IPS-18a (cell line): ENCODE data around the gene KSR2.

Source experiments
- H3K27ac ChIP-seq: one replicate; pipeline ENCODE4 v1.5.1; 2013; ENCODE audit warnings: low read length
- H3K27me3 ChIP-seq: one replicate; pipeline ENCODE4 v1.6.1; 2013; ENCODE audit warnings: mild to moderate bottlenecking, low read length; ENCODE audit not compliant: control insufficient read depth, insufficient read depth
- H3K36me3 ChIP-seq: one replicate; pipeline ENCODE4 v1.6.1; 2013; ENCODE audit warnings: low read depth, low read length; ENCODE audit not compliant: control insufficient read depth
- H3K4me1 ChIP-seq: one replicate; pipeline ENCODE4 v1.6.1; 2013; ENCODE audit warnings: low read depth, low read length; ENCODE audit not compliant: control insufficient read depth
- H3K4me3 ChIP-seq: one replicate; pipeline ENCODE4 v1.5.1; 2013; ENCODE audit warnings: low read length
- H3K9ac ChIP-seq: one replicate; pipeline ENCODE4 v1.6.1; 2013; ENCODE audit warnings: mild to moderate bottlenecking, low read length, moderate library complexity
- H3K9me3 ChIP-seq: one replicate; pipeline ENCODE4 v1.6.1; 2013; ENCODE audit warnings: low read depth, low read length; ENCODE audit not compliant: control insufficient read depth

Gene KSR2

DNA sequence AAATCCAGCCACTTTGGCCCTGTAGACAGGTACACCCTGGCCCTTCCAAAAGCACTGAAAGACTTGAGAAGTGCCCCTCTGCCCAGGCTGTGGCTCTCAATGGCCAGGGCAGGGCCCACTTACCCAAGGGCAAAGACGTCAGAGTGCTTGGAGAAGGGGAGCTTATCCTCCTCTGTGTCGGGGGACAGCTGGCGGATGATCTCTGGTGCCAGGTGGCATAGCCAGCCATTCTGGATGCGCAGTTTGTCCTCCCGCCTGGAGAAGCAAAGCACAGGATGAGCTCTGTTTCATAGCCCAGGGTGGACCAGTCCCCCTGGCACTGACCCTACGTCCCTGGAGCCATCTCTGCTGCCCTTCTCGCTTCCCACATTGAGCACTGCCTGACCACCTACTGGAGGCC, 492.4 kb downstream of the KSR2 start:
- Histone ChIP-seq H3K4me3 (no peak overlapping the region), H3K27ac (no peak overlapping the region), H3K9ac (no peak overlapping the region), H3K36me3 (no peaks in the 10 kb centered on the region), H3K9me3 (no peaks in the 10 kb centered on the region), H3K4me1 (no peaks in the 10 kb centered on the region), H3K27me3 (no peaks in the 10 kb centered on the region)

DNA sequence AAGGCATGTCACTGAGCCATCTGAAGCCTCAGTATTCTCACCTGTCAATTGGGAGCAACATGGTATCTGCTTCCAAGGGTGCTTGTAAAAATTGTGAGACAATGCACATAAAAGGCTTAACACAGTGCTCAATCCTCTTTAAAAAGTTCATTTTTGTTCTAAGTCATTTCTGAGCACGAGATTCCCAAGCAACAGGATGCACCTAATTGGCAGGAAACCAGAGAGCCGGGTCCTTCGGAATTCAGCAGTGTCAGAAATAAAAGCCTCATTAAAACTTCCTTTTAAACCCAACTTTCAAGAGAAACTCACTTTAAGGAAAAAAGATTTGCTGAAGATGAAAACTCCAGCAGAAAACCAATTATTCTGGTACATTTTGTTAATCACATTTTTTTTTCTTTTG, 494.9 kb downstream of the KSR2 start:
- H3K27ac ChIP-seq: no peak overlapping the region
- H3K4me1 ChIP-seq: no peaks in the 10 kb centered on the region
- no peaks in the 10 kb centered on the region for H3K27me3 ChIP-seq
- no peaks in the 10 kb centered on the region for H3K36me3 ChIP-seq
- H3K4me3 ChIP-seq: no peak overlapping the region
- no peaks in the 10 kb centered on the region for H3K9me3 ChIP-seq
- no peak overlapping the region for H3K9ac ChIP-seq

DNA sequence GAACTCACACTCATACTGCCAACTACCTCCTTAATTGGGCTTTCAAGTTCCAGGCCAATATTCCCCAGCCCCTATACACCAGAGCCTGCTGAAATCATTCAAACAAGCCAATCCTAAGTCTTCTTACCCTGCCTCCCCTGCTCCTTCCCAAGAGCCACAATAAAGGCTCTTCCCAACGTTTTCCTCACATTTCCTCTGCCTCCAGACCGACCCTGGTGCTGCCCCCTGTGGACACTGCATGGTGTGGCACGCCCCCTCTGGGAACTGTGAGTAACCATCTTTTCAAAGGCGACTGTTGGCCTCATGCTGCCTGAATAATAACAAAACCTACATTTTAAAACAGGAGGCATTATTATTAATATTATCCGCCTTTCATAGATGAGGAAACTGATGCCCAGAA, 495.8 kb downstream of the KSR2 start:
- H3K9me3 ChIP-seq: no peaks in the 10 kb centered on the region
- H3K4me3 ChIP-seq: no peak overlapping the region
- H3K9ac ChIP-seq: no peak overlapping the region
- no peak overlapping the region for H3K27ac ChIP-seq
- no peaks in the 10 kb centered on the region for H3K4me1 ChIP-seq
- no peaks in the 10 kb centered on the region for H3K27me3 ChIP-seq
- no peaks in the 10 kb centered on the region for H3K36me3 ChIP-seq

DNA sequence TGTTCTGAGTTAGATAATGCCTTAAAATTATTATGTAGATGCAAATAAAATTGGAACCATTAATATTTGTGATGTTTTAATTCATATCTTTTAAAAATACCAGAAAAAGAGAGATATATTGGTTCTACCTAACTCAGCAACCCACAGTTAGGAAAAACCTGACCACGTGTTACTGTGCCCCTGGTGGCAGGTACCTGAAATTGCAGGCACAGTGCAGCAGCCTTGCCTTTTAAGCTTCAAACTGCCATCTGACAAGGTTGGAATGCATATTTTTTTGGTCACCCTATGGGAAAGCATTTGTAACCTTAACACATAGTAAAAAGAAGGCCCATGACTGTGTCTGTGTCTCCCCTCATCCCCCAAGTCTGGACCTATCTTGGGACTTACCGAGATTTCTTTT, 498.0 kb downstream of the KSR2 start:
- Histone ChIP-seq H3K36me3 (no peaks in the 10 kb centered on the region), H3K4me3 (no peak overlapping the region), H3K27me3 (no peaks in the 10 kb centered on the region), H3K27ac (no peak overlapping the region), H3K9me3 (no peaks in the 10 kb centered on the region), H3K4me1 (no peaks in the 10 kb centered on the region), H3K9ac (no peak overlapping the region)

DNA sequence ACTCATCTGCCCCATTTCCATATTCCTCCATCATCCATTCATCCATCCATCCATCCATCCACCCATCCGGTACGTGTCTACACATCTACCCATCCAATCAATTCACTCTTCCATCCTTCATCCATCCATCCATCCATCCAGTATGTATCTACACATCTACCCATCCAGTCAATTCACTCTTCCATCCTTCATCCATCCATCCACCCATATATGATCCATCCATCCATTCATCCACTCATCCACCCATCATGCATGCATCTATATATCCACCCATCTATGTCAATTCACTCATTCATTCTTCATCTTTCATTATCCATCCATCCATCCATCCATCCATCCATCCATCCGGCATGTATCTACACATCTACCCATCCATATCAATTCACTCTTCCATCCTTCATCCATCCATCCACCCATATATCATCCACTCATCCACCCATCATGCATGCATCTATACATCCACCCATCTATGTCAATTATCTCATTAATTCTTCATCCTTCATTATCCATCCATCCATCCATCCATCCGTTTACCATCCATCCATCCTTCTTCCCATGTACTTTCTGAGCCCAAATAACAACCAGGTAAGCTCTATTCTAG, 498.8 kb downstream of the KSR2 start:
- H3K36me3 ChIP-seq: no peaks in the 10 kb centered on the region
- no peaks in the 10 kb centered on the region for H3K9me3 ChIP-seq
- H3K27ac ChIP-seq: no peak overlapping the region
- no peaks in the 10 kb centered on the region for H3K4me1 ChIP-seq
- H3K4me3 ChIP-seq: no peak overlapping the region
- H3K27me3 ChIP-seq: no peaks in the 10 kb centered on the region
- no peak overlapping the region for H3K9ac ChIP-seq

DNA sequence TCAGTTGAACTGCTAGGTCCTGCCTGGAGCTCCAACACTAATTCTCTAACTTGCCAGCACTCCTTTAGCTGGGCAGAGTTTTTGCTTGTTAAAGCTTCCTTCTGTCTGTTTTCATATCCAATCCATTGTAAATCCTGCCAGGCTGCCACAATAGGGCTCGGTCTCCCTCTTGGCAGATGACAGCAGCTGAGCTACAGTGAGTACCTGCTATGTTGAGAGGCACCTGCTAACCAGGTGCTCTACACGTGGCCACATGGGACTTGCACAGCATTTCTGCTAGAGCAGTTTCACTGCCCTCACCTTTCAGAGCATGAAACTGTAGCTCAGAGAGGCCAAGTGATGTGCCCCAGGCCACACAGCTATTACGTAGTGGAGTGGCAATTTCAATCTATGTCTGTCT, 500.8 kb downstream of the KSR2 start:
- Histone ChIP-seq H3K4me1 (no peaks in the 10 kb centered on the region), H3K27ac (no peak overlapping the region), H3K27me3 (no peaks in the 10 kb centered on the region), H3K36me3 (no peaks in the 10 kb centered on the region), H3K9me3 (no peaks in the 10 kb centered on the region), H3K9ac (no peak overlapping the region), H3K4me3 (no peak overlapping the region)

DNA sequence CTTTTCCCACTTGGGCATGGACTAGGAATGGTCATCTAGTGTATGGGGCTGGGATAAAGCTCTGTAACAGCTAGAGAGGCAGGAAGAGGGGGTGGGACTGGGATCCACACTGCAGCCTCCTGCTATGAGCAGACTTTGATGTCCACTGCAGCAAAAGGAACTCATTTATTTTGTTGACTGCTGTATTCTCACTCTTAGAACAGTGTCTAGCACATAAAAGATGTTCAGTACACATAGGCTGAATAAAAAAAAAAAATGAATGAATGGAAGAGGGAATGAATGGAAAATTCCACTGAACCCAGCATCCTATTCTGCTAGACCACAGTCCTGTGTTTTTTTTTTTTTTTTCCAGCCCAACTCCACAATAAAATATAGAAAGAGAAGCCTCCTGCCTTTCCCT, 501.2 kb downstream of the KSR2 start:
- H3K4me3 ChIP-seq: no peak overlapping the region

DNA sequence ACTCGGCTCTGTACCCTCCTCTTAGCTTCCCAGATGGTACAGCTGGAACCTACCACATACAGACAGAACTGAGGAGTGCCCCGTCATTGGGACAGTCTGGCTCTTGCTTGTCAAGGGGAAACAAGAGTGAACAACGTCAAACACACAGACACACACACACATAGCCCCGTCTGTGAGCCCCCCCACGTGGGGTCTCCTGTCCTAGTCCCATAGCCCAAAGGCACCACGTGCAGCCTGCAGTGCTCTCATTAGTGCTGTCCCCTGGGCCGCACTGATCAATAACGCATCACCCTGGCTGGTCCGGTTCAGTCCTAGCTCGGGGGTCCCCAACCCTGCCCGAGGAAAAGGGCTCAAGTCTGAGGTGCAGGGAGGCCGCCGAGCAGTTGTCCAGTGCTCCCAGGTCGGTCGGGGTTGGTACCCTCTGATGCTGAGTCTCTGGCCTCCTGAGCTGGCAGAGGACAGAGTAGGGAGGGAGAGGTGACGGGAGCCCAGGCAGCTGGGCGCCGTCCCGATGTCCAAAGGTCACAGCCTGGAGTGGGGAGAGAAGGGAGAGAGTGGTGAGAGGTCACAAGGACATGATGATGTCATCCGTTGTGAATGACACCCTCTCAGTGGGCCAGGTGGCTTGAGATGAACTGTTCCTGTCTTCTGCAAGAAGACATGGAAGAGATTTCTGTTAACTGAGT, 502.0 kb downstream of the KSR2 start:
- Histone ChIP-seq H3K36me3 (no peaks in the 10 kb centered on the region), H3K27ac (no peak overlapping the region), H3K9me3 (no peaks in the 10 kb centered on the region)

More for the DNA sequence above, 501.2 kb downstream of the KSR2 start:
- Histone ChIP-seq H3K4me1 (no peaks in the 10 kb centered on the region), H3K36me3 (no peaks in the 10 kb centered on the region), H3K27me3 (no peaks in the 10 kb centered on the region), H3K9ac (no peak overlapping the region), H3K27ac (no peak overlapping the region), H3K9me3 (no peaks in the 10 kb centered on the region)

DNA sequence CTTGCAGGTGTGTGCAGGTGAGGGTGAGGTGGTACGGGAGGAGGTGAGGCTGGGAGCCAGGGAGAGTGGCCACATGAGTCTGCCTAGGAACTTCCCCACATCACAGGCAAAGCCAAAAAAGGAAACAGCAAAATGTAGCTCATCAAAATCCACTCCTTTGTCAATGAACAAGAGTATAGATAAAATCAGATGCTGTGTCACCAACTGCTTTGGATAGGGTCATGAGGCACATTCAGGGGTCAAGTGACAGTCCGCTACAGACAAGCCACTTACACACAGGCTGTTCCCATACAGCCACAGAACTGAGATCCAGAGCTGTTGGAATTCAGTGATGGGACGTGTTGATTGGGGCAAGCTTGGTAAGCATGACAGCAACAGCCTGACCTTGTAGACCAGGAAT, 507.1 kb downstream of the KSR2 start:
- Histone ChIP-seq H3K36me3 (no peaks in the 10 kb centered on the region), H3K4me1 (no peaks in the 10 kb centered on the region), H3K27ac (no peak overlapping the region), H3K4me3 (no peak overlapping the region), H3K27me3 (no peaks in the 10 kb centered on the region), H3K9ac (no peak overlapping the region), H3K9me3 (no peaks in the 10 kb centered on the region)

More for the DNA sequence above, 502.0 kb downstream of the KSR2 start:
- Histone ChIP-seq H3K9ac (no peak overlapping the region), H3K4me3 (no peak overlapping the region), H3K27me3 (no peaks in the 10 kb centered on the region), H3K4me1 (no peaks in the 10 kb centered on the region)

DNA sequence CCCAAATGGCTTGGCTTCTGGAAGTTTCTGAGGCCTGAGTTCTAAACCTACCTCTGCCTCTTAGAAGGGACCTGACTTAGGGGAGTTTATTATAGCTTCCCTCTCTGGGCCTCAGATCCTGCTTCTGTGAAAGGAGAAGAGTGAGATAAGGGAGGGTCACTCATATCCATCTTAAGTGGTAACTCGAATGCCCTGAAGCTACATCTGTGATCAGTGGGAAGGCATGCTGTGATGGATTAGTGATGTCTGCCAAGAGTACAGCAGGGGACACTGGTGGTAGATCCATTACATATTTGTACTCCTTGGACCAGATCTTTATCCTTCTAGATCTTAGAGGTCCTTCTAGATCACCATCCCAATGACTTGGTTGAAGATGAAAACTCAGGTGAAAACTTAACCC, 509.6 kb downstream of the KSR2 start:
- H3K9me3 ChIP-seq: no peaks in the 10 kb centered on the region

DNA sequence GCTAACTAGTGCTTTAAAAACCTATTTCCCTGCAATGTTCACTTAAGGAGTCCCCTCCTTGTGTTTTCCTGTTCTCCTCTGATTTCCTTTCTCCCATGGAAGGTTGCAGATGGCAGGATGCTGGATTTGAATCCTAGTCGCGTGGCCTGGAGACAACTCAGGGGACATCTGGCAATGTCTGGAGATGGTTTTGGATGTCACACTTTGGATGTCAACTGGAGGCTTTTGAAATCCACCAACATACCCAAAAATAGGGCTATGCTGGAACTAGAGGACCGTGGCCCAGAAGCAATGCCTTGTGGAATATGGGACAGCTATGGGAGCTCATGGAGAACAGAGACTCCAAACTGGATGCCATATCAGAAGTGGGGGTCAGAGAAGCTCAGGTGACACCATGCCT, 511.6 kb downstream of the KSR2 start:
- Histone ChIP-seq H3K36me3 (no peaks in the 10 kb centered on the region), H3K4me3 (no peak overlapping the region), H3K9me3 (no peaks in the 10 kb centered on the region), H3K27me3 (no peaks in the 10 kb centered on the region), H3K9ac (no peak overlapping the region), H3K4me1 (no peaks in the 10 kb centered on the region), H3K27ac (no peak overlapping the region)

More for the DNA sequence above, 509.6 kb downstream of the KSR2 start:
- Histone ChIP-seq H3K4me3 (no peak overlapping the region), H3K36me3 (no peaks in the 10 kb centered on the region), H3K4me1 (no peaks in the 10 kb centered on the region), H3K27me3 (no peaks in the 10 kb centered on the region), H3K27ac (no peak overlapping the region), H3K9ac (no peak overlapping the region)

DNA sequence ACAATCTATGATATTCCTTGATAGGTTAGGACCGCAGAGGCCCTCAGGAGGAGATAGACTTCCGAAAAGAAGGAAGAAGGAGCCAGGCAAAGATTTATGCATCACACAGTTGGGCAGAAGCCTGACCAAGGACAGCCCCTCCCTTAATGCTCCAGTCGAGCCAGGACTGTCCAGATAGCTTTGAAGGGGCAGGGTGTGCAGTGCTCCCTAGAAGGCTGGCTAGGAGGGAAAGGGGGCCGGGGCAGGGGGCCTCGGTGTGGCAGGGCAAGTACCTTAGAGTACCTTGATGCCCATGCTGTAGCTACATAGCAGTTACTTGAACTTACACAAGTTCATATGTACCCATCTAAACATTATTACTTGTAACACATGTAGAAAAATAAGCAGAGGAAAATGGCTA, 512.7 kb downstream of the KSR2 start:
- no peaks in the 10 kb centered on the region for H3K27me3 ChIP-seq

More for the DNA sequence above, 512.7 kb downstream of the KSR2 start:
- Histone ChIP-seq H3K9me3 (no peaks in the 10 kb centered on the region), H3K9ac (no peak overlapping the region), H3K27ac (no peak overlapping the region), H3K4me3 (no peak overlapping the region), H3K4me1 (no peaks in the 10 kb centered on the region), H3K36me3 (no peaks in the 10 kb centered on the region)
